Measurements from ENCODE around the gene EHBP1.

The EHBP1 gene

DNA sequence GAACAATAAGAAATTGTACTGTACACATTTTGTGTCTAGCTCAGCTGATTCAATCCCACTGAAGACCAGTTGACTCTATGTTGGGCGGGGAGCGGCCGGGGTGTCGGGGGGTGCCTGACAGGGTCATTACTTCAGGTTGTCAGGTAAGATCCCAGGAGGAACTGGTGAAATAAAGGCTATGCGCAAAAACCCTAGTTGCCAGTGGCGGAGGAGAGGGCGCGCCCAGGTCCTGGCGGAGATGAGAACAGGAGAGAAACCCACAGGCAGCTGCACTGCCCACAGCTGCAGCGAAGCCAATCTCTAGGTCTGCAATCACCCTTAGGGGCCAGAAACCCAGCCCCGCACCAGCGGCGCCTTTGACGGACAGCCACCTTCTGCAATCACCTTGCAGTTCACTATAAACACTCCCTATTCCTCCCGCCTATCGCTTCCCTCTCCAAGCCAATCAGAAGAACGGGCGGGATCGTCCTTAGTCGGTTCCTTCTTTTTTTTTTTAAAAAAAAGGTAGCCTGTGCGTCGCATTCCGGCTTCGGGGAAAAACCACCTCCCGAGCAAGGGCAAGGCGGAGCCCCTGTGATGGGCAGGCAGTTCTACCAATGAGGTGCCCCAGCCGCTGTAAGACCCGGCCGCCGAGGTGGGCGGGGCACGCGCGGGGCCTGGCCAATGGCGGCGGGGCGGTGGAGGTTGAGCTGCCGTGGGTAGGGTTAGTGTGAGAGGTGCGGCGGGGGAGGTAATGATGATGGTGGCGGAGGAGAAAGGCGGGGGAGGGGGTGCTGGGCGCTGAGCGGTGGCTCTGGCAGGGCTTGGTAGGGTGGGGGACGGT, at the start of gene EHBP1:
Gene EHBP1, plus strand, starts transcription at position 707 of the 823 bp plus-strand sequence. CDS start 1,479 bp downstream, outside the sequence.
- peak; percentile 99 for DNase-seq (ENCODE audit: low read depth)
- H3K4me3 ChIP-seq (ENCODE audit: low read depth, low read length), result peak within 1 kb of the TSS; percentile 84
- TF ChIP-seq MYC (IDR thresholded peaks at IDR 0.05; ENCODE audit: low read depth, low read length), result peak; percentile 37; the same call in 1 of the 2 replicates
- TF ChIP-seq, protein P1, sequence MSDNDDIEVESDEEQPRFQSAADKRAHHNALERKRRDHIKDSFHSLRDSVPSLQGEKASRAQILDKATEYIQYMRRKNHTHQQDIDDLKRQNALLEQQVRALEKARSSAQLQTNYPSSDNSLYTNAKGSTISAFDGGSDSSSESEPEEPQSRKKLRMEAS (IDR thresholded peaks at IDR 0.05; ENCODE audit: low read depth, low read length), result no peak; the same call in 1 of the 2 replicates
- peak; percentile 34 for TF ChIP-seq POLR2A (IDR thresholded peaks at IDR 0.05; ENCODE audit: extremely low read depth, insufficient read length)
- TF ChIP-seq, protein P2, sequence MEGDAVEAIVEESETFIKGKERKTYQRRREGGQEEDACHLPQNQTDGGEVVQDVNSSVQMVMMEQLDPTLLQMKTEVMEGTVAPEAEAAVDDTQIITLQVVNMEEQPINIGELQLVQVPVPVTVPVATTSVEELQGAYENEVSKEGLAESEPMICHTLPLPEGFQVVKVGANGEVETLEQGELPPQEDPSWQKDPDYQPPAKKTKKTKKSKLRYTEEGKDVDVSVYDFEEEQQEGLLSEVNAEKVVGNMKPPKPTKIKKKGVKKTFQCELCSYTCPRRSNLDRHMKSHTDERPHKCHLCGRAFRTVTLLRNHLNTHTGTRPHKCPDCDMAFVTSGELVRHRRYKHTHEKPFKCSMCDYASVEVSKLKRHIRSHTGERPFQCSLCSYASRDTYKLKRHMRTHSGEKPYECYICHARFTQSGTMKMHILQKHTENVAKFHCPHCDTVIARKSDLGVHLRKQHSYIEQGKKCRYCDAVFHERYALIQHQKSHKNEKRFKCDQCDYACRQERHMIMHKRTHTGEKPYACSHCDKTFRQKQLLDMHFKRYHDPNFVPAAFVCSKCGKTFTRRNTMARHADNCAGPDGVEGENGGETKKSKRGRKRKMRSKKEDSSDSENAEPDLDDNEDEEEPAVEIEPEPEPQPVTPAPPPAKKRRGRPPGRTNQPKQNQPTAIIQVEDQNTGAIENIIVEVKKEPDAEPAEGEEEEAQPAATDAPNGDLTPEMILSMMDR (IDR thresholded peaks at IDR 0.05; ENCODE audit: low read depth, low read length), result no peak

DNA sequence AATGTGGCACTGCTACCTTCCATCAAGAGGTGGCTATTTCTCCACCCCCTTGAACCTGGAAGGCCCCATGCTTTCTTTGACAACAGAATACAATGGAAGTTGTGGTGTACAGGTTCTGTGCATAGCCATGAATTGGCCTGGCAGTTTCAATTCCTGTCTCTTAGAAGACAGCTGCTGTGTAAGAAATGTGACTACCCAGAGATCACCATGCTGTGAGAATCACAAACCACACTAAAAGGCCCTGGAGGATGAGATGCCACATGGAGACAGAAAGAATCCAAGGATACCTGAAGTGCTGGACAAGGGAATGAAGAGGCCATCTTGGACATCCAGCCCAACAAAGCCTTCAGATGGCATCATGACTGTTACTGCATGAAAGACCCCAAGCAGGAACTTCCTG, 47.7 kb upstream of the EHBP1 start:
- DNase-seq (ENCODE audit: low read depth), result no peak
- no peak overlapping the region for H3K4me3 ChIP-seq (ENCODE audit: low read depth, low read length)
- TF ChIP-seq, protein P1 (IDR thresholded peaks at IDR 0.05; ENCODE audit: low read depth, low read length), result no peak
- no peak for TF ChIP-seq POLR2A (IDR thresholded peaks at IDR 0.05; ENCODE audit: extremely low read depth, insufficient read length)
- no peak for TF ChIP-seq MYC (IDR thresholded peaks at IDR 0.05; ENCODE audit: low read depth, low read length)
- TF ChIP-seq, protein P2 (IDR thresholded peaks at IDR 0.05; ENCODE audit: low read depth, low read length), result no peak

DNA sequence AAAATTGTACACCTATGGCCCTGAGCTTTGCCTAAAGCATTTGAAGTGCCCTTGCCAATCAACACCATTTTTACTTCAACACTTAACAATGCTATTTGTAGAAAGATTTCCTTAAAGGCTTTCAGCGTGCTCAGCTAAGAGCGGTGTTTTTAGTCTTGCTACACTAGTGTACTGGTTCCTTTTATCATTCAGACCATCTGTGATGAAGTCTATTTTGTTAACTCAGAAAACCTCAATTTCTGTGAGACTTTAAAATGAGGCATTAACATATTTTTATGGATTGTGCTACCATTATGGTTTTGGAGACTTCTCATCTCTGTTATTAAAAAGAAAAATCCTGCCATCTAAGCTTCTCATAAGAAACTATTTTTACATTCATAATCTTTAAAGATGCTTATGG, 46.6 kb upstream of the EHBP1 start:
- TF ChIP-seq, protein P2 (IDR thresholded peaks at IDR 0.05; ENCODE audit: low read depth, low read length), result no peak
- TF ChIP-seq MYC (IDR thresholded peaks at IDR 0.05; ENCODE audit: low read depth, low read length) (no peak), POLR2A (IDR thresholded peaks at IDR 0.05; ENCODE audit: extremely low read depth, insufficient read length) (no peak)
- TF ChIP-seq, protein P1 (IDR thresholded peaks at IDR 0.05; ENCODE audit: low read depth, low read length), result no peak
- H3K4me3 ChIP-seq (ENCODE audit: low read depth, low read length), result no peak overlapping the region
- no peak for DNase-seq (ENCODE audit: low read depth)

DNA sequence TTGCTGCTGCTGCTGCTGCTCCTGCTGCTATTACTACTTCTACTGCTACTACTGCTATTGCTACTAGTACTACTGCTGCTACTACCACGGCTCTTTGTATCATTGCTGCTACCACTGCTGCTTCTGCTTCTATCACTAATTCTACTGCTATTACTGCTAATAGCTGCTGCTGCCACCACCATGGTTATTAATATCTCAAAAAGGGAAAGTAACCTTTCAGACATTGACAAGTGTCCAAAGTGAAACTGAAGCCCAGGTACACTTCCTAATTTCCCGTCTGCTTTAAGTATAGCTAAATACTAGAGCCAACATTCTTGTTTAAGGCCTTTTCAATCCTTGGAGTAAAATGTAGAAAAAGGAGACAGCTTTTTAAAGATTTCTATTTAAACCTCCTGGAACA, 45.4 kb upstream of the EHBP1 start:
- TF ChIP-seq, protein P1 (IDR thresholded peaks at IDR 0.05; ENCODE audit: low read depth, low read length), result no peak
- no peak for TF ChIP-seq MYC (IDR thresholded peaks at IDR 0.05; ENCODE audit: low read depth, low read length)
- TF ChIP-seq, protein P2 (IDR thresholded peaks at IDR 0.05; ENCODE audit: low read depth, low read length), result no peak
- TF ChIP-seq POLR2A (IDR thresholded peaks at IDR 0.05; ENCODE audit: extremely low read depth, insufficient read length), result no peak
- no peak for DNase-seq (ENCODE audit: low read depth)
- H3K4me3 ChIP-seq (ENCODE audit: low read depth, low read length), result no peak overlapping the region

DNA sequence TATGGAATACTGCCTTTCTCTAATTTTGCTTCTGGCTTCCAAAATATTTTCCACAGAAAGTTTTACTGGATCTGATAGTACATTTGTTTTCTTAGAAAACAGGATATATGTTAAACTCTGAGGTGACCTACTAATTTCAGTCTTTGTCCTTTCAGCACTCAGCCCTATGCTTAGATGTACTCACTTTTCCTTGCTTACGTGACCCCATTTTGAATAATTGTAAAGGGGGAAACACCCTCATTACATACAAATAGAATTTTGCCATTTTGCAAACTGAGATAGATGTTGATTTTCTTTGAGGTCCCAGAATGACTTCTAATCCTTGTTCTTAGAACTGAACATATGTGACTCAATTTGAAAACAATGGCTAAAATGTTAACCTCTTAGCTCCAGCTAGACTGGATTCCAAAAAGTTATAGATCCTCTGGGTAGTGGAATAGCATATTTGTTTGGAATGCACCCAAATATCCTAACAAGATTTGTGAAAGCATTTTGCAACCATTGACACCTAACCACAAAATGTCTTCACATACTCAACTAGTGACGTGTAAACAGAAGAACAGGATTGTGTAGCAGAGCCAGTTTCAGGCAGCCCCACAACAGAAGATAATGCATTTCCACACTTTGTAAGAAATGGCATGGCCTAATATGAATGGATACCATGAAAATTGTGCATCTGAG, 44.8 kb upstream of the EHBP1 start:
- DNase-seq (ENCODE audit: low read depth), result no peak
- H3K4me3 ChIP-seq (ENCODE audit: low read depth, low read length), result no peak overlapping the region
- TF ChIP-seq, protein P1 (IDR thresholded peaks at IDR 0.05; ENCODE audit: low read depth, low read length), result no peak

DNA sequence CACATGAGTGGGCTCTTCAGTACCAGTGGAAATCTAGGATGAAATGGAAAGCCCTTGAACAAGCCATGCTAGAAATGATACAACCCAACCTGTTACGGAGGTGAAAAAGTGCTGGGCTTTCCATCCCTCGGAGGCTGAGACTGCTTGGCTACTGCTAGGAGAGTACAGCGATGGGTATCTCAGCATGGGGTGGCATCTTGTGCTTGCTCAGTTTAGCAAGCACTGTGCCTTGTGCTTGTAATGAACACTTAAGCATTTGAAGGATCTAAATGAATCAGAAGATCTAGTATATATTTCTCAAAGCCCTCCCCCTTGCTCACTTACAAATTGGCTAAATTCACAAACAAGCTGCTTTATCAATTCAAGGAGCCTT, 44.3 kb upstream of the EHBP1 start:
- H3K4me3 ChIP-seq (ENCODE audit: low read depth, low read length), result no peak overlapping the region
- TF ChIP-seq POLR2A (IDR thresholded peaks at IDR 0.05; ENCODE audit: extremely low read depth, insufficient read length), result no peak
- TF ChIP-seq, protein P1 (IDR thresholded peaks at IDR 0.05; ENCODE audit: low read depth, low read length), result no peak
- no peak for DNase-seq (ENCODE audit: low read depth)
